Activated naive CD4-positive, alpha-beta T cell treated with anti-CD3 and anti-CD28 coated beads for 36 hours (primary cell): ENCODE data around the gene ALK. TPM values are rescaled to one million over a fixed set of nuclear protein-coding genes. Genes with fewer than 3 reads are reported as not detected.

Source experiments
- CTCF ChIA-PET: fragments of 350-600 bp; sonication (Branson Sonifier 250); formaldehyde crosslinking; loops from one replicate; lab custom pipeline; 2021; ENCODE audit warnings: antibody characterized with exemption; lab: Charles Lee
- DNase-seq: peaks from one replicate; pipeline ENCODE4 v3.0.0-alpha.2; 2020
- H3K27ac Mint-ChIP-seq: one replicate; pipeline ENCODE4 v1.8.0; 2021; ENCODE audit warnings: mild to moderate bottlenecking, mixed read lengths
- H3K27me3 Mint-ChIP-seq: one replicate; pipeline ENCODE4 v1.8.0; 2021; ENCODE audit warnings: low read depth, mixed read lengths
- H3K36me3 Mint-ChIP-seq: one replicate; pipeline ENCODE4 v1.8.0; 2021; ENCODE audit warnings: low read depth, mixed read lengths
- H3K4me1 Mint-ChIP-seq: one replicate; pipeline ENCODE4 v1.8.0; 2021; ENCODE audit warnings: low read depth, mixed read lengths
- H3K4me3 Mint-ChIP-seq: one replicate; pipeline ENCODE4 v1.8.0; 2021; ENCODE audit warnings: mild to moderate bottlenecking, moderate library complexity, mixed read lengths
- H3K9me3 Mint-ChIP-seq: one replicate; pipeline ENCODE4 v1.8.0; 2021; ENCODE audit warnings: mixed read lengths
- intact Hi-C: fragments of 100-400 bp; cut with micrococcal nuclease; formaldehyde crosslinking; loops from one replicate; pipeline ENCODE4 v1.15.1; 2023
- total RNA-seq, 2 experiments: library from RNA; stranded (reverse); gene quantifications; one replicate each; pipeline ENCODE4 v1.2.3, GENCODE V29; 2021

The ALK gene
- total RNA-seq, 2 experiments from 2014 or later = not detected

DNA sequence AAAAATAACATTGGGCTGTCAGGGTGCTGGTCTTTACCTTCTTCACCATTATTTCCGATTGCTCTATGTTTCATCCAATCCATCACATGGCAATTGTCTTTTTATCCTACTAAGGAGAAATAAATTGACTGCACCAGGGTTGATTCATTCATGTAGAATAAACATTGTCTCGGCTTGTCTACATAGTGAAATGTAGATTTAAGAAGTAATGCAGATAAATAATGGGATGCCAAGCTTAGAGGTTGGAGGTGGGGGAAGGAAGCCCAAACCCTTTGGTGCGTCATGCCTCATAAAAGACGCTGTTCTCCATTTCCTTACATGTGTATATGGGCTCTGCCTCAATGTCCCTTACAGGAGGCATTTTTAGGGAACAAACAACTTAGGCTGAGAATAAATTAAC lies 117.8 kb downstream of the ALK start:
- Mint-ChIP-seq H3K4me3 (no peak overlapping the region), H3K27me3 (peaks cover 9% of the 10 kb centered on the region), H3K4me1 (no peaks in the 10 kb centered on the region), H3K9me3 (peaks cover 2% of the 10 kb centered on the region), H3K27ac (no peak overlapping the region), H3K36me3 (no peaks in the 10 kb centered on the region)
- CTCF ChIA-PET = no interaction called here
- intact Hi-C loops = no loop called here
- no peak for DNase-seq

DNA sequence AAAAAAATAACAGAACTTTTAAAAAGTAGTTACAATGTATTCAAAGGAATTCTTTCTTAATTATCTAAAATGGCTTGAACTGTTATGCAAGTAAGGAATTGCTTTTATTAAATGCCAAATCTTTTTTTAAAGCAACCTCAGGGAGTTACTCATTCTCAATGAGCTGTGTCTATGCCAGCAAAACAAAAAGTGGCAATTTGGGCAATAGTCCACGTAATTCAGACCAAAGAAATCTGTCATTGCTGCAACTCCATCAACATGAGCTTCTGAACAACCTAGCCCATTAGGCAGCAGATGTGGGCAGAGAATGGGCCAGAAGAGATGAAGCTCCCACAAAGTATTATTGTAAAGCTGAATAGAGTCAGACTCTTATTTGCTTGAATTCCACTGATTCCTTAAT lies 118.4 kb downstream of the ALK start:
- CTCF ChIA-PET = no interaction called here
- H3K4me3 Mint-ChIP-seq = no peak overlapping the region
- H3K27ac Mint-ChIP-seq = no peak overlapping the region
- H3K9me3 Mint-ChIP-seq = peaks cover 2% of the 10 kb centered on the region
- intact Hi-C loops = no loop called here
- peaks cover 9% of the 10 kb centered on the region for H3K27me3 Mint-ChIP-seq
- DNase-seq = no peak
- no peaks in the 10 kb centered on the region for H3K4me1 Mint-ChIP-seq
- no peaks in the 10 kb centered on the region for H3K36me3 Mint-ChIP-seq

DNA sequence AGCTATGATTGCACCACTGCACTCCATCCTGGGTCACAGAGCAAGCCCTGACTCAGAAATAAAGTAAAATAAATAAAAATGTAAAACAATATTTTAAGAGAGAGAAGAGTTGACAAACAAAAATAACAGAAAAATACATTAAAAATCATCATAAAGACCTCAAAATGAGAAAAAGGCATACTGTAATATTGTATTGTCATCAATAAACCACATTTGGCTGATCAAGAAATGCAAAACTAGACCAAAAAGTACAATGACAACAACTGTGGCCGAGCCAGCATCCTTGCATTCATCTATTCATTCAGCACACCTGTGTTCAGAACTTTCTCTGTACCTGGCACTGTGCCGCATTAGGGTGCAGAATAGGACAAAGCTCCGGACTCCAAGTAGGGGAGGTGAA lies 121.8 kb downstream of the ALK start:
- no peak for DNase-seq
- Mint-ChIP-seq H3K36me3 (no peaks in the 10 kb centered on the region), H3K27ac (no peak overlapping the region), H3K4me3 (no peak overlapping the region), H3K9me3 (no peaks in the 10 kb centered on the region), H3K4me1 (no peaks in the 10 kb centered on the region), H3K27me3 (no peaks in the 10 kb centered on the region)
- intact Hi-C loops = no loop called here
- CTCF ChIA-PET = no interaction called here

DNA sequence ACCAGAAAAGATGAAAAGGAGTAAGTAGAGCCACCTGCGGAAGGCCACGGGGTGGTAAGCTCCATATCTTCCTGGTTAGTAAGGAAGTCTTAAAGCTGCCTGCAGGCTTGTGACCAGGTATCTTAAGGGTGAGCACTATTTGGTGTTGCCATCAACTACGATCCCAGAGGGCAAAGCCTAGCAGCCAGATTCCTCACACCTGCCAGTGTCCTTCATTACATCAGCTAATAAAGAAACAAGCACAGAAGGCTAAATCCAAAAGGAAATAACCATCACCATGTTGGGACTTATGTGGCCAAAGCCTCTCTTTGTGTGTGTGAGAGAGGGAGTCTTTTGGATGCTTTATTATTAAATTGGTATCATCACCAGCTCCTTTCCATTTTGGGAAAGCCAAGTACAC lies 123.5 kb downstream of the ALK start:
- peaks cover 3% of the 10 kb centered on the region for H3K27me3 Mint-ChIP-seq
- H3K9me3 Mint-ChIP-seq = peaks cover 3% of the 10 kb centered on the region
- no peak overlapping the region for H3K4me3 Mint-ChIP-seq
- H3K27ac Mint-ChIP-seq = no peak overlapping the region
- H3K4me1 Mint-ChIP-seq = no peaks in the 10 kb centered on the region
- no peak for DNase-seq
- intact Hi-C loops = no loop called here
- CTCF ChIA-PET = no interaction called here
- no peaks in the 10 kb centered on the region for H3K36me3 Mint-ChIP-seq

DNA sequence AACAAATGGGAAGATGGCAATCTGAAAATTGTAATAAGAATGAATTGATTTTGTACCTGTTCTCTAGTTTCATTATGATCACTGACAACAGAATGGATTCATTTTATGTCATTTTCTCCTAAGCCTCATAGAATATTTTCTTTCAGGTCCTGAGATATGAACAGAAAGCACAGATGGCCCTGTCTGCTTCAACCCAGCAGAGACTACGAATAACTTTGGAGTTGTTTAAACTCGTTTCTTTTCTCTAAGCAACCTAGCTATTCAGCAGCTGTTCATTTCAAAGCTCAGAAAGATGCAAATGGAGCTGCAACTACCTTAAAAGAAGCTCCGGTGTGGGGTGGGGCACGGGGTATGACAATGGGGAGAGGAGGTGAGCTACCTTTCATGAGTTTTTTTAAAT lies 124.9 kb downstream of the ALK start:
- no peaks in the 10 kb centered on the region for H3K36me3 Mint-ChIP-seq
- no peak overlapping the region for H3K27ac Mint-ChIP-seq
- DNase-seq = no peak
- H3K4me3 Mint-ChIP-seq = no peak overlapping the region
- intact Hi-C loops = no loop called here
- CTCF ChIA-PET = no interaction called here
- H3K9me3 Mint-ChIP-seq = peaks cover 4% of the 10 kb centered on the region
- peaks cover 3% of the 10 kb centered on the region for H3K27me3 Mint-ChIP-seq
- H3K4me1 Mint-ChIP-seq = no peaks in the 10 kb centered on the region

DNA sequence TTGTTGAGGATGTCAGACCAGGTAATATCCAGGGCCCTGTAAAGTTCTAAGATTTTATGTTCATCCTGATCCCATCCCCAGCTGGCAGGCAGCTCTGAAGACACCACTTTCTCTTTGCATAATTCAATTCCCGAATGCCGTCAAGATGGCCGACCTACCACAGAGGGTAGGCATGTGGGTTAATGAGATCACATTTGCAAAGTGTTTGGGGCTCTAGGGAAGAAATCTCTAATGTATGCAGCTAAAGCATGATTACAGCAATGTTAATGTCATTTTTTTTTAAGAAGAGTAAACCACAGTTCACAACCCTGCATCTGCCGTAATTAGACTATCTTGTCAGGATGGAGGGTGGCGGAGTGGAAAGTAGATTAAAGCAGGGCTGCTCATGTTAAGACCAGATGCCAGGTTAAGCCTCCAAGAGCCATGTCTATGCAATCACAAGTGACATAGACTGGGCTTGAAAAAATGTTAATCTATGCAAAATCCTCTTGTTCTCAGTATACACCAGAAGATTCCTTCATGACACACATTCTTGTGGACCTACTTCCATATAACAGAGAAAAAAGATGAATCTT lies 131.4 kb downstream of the ALK start:
- Mint-ChIP-seq H3K27me3 (peaks cover 14% of the 10 kb centered on the region), H3K4me3 (no peak overlapping the region), H3K4me1 (no peaks in the 10 kb centered on the region), H3K27ac (no peak overlapping the region), H3K9me3 (peaks cover 4% of the 10 kb centered on the region), H3K36me3 (no peaks in the 10 kb centered on the region)
- intact Hi-C loops = no loop called here
- DNase-seq = no peak
- CTCF ChIA-PET = no interaction called here

DNA sequence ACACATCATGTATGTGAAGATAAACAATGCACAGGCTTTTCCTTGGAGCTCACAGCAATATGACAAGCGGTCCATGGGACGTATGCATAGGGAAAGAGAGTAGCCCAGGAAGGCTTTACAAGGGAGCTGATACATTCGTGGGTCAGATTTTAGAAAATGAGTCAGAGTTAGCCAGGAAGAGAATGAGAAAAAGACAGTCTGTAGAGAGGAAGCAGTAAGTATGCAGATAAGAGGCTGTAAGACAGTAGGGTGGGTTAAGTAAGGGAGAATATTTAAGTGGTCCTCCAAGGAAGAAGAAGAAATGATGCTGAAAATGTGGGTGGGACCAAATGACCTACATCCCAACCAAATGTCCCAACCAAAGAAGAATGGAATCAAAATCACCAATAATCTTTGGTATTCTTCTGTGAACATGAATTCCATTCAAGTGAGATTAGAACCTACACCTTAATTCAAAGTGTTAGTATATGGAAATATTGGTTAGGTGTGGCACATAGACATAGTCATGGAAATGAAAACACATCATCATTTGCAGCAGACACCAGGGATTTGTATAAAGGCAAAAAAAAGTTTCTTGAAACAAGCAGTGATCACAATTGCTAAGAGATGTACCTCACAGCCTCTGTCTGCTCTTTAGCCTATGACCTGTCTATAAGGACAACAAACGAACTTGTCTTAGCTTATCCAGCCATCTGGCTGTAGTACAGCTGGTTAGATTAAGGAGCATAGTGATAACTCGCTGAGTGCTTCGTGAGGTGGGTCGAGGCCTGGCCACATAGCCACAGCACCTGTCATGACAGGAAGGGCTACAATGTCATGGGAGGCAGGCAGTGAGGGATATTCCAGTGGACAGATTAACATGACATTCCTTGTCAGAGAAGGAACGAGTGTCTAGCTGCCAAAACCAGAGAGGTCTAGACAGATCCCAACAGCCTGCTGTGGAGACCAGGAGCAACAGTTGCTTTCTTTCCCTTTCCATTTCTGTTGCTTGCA lies 133.6 kb downstream of the ALK start:
- intact Hi-C loops = no loop called here
- no peaks in the 10 kb centered on the region for H3K9me3 Mint-ChIP-seq
- no peaks in the 10 kb centered on the region for H3K36me3 Mint-ChIP-seq
- H3K27ac Mint-ChIP-seq = no peak overlapping the region
- CTCF ChIA-PET = no interaction called here
- no peak for DNase-seq
- H3K27me3 Mint-ChIP-seq = peaks cover 12% of the 10 kb centered on the region
- no peaks in the 10 kb centered on the region for H3K4me1 Mint-ChIP-seq
- H3K4me3 Mint-ChIP-seq = no peak overlapping the region

DNA sequence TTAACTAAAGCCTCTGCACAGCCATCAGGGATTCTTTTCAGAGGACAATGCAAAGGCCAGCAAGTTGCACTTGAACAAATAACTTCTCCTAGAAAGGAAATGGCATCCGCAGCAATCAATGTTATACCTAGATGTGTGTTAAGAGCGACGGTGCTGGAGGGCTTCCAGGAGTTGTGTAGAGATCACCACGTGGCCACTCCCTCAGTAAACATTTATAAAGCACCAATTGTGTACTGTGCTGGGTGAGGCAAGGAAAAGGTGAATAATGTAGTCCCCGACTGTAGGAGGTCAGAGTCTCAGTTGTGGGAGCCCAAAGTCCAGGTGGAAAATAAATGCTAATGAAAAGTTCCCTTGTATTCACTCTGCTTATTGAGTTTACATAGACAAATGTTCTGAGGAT lies 135.0 kb downstream of the ALK start:
- H3K27me3 Mint-ChIP-seq = peaks cover 15% of the 10 kb centered on the region

DNA sequence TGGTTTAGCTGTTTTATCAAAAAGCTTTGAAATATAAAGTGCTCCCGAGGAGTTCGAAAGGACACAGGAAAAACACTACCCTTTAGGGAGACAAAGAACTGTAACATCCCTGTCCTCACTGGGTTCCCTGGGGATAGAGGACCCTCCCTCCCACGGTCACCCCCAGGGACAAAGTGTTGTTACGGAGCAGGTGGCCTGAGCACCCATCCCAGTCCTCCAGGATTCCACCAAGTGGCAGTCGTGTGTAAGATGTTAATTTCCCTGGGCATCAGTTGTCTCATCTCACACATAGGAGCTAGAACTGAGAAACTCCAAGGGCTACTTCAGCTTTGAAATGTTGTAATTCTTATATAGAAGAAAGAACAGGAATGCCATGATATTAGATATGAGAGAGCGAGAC lies 137.7 kb downstream of the ALK start:
- H3K27me3 Mint-ChIP-seq = peaks cover 8% of the 10 kb centered on the region

More for the DNA sequence above, 135.0 kb downstream of the ALK start:
- CTCF ChIA-PET = no interaction called here
- H3K4me3 Mint-ChIP-seq = no peak overlapping the region
- no peaks in the 10 kb centered on the region for H3K9me3 Mint-ChIP-seq
- intact Hi-C loops = no loop called here
- H3K4me1 Mint-ChIP-seq = no peaks in the 10 kb centered on the region
- DNase-seq = no peak
- no peak overlapping the region for H3K27ac Mint-ChIP-seq
- no peaks in the 10 kb centered on the region for H3K36me3 Mint-ChIP-seq

DNA sequence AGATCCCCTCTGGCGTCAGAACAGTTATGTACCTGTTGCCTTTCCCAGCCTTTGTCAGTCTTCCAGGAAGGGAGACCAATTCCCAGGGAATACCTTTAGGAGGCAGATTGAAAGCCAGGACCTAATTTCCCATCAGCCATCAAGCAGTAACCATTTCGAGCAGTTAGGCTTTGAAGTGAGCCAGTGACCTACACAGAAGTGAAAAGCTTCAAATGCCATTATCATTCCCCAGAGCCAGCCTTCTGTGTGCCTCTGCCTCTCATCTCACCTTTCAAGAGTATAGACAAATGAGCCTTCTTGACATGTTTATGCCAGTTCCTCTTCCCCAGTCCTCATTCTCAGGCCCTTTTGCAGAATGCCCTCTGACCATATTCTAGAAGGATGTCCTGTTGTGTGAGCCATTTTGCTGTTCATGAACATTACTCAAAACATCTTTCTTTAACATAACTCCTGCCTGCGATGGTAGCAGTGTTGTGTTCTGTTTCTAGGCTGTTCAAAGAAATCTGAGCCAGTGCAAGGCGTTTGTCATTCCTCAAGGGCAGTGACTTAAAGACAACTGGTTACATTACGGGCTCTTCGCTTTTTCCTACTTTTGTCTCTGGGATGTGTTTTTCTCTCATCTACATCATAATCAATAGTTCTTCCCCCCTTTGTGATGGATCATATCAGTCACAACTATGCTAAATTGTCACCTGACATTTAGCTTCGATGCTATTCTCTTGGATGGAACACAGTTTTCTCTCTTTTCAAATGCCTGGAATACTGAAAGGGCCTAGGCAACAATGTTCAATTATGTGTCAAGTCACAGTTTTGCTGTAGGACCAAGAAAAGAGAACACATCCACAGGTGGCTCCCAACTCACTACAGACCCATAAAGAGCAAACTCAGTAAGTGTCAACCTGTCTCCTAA lies 138.6 kb downstream of the ALK start:
- no peak overlapping the region for H3K27ac Mint-ChIP-seq
- H3K27me3 Mint-ChIP-seq = peaks cover 8% of the 10 kb centered on the region
- no peaks in the 10 kb centered on the region for H3K9me3 Mint-ChIP-seq
- H3K36me3 Mint-ChIP-seq = no peaks in the 10 kb centered on the region
- no peak for DNase-seq
- intact Hi-C loops = no loop called here
- H3K4me1 Mint-ChIP-seq = no peaks in the 10 kb centered on the region
- no peak overlapping the region for H3K4me3 Mint-ChIP-seq
- CTCF ChIA-PET = no interaction called here

More for the DNA sequence above, 137.7 kb downstream of the ALK start:
- CTCF ChIA-PET = no interaction called here
- no peak for DNase-seq
- H3K9me3 Mint-ChIP-seq = no peaks in the 10 kb centered on the region
- H3K27ac Mint-ChIP-seq = no peak overlapping the region
- H3K4me1 Mint-ChIP-seq = no peaks in the 10 kb centered on the region
- intact Hi-C loops = no loop called here
- H3K36me3 Mint-ChIP-seq = no peaks in the 10 kb centered on the region
- no peak overlapping the region for H3K4me3 Mint-ChIP-seq

DNA sequence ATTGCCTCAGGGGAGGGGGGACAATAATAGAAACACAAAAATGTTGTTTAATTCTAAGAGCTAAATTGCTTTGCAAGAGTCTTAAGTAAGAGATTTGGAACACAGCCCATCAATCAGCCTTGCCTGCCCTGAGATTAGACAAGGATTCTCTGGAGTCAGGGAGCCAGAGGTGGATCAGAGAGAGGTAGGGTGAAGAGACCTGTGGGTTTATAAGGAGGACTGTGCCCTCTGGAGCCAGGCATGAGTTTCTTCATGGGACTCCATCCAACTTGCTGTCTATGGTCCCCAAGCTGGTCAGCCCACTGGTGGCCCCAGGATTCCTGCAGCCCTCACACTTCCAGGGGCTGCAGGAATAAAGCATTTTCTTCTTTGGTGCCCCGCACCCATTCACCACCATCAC lies 139.3 kb downstream of the ALK start:
- intact Hi-C loops = no loop called here
- H3K4me1 Mint-ChIP-seq = no peaks in the 10 kb centered on the region

DNA sequence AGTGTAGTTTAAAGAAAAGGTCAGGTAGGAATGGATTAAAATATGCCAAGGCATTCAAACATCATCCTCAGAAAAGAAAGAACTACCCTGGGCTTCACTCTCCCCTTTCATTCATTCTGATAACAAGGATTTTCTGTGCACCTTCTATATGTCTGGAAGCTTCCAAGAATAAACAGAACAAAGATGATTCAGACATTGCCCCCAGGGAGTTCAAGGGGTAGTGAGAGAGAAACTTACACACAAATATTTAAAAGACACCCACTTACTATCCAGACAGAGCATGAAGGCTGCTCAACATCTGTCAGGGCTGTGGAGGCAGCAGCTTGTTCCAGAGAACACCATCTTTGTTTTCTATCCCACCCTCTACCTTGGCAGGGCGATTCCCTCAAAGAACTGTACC lies 140.5 kb downstream of the ALK start:
- Mint-ChIP-seq H3K36me3 (no peaks in the 10 kb centered on the region), H3K27ac (no peak overlapping the region), H3K9me3 (no peaks in the 10 kb centered on the region), H3K27me3 (peaks cover 6% of the 10 kb centered on the region), H3K4me1 (no peaks in the 10 kb centered on the region), H3K4me3 (no peak overlapping the region)
- CTCF ChIA-PET = no interaction called here
- intact Hi-C loops = no loop called here
- no peak for DNase-seq

More for the DNA sequence above, 139.3 kb downstream of the ALK start:
- Mint-ChIP-seq H3K36me3 (no peaks in the 10 kb centered on the region), H3K27me3 (peaks cover 8% of the 10 kb centered on the region), H3K4me3 (no peak overlapping the region), H3K9me3 (no peaks in the 10 kb centered on the region), H3K27ac (no peak overlapping the region)
- DNase-seq = no peak
- CTCF ChIA-PET = no interaction called here
